CD4-positive, alpha-beta T cell treated with Interleukin-17A for 4 hours (primary cell): ENCODE data around the gene ADAM23.

Source experiments
- DNase-seq: peaks from one replicate; pipeline ENCODE4 v3.0.0-alpha.2; 2020; ENCODE audit warnings: mixed read lengths

ADAM23 gene

DNA sequence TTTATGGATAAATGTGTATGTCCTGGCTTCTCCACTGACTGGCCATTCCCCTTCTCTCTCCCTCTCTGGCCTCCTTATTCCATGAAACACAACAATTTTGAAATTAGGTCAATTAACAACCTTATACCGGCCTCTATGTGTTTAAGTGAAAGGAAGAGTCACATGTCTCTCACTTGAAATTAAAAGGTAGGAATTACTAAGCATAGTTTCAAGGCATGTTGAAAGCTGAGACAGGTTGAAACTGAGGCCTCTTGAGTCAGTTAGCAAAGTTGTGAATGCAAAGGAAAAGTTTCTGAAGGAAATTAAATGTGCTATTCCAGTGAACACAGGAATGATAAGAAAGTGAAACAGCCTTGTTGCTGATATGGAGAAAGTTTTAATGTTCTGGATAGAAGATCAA, 69.7 kb downstream of the ADAM23 start:
- DNase-seq, result no peak

DNA sequence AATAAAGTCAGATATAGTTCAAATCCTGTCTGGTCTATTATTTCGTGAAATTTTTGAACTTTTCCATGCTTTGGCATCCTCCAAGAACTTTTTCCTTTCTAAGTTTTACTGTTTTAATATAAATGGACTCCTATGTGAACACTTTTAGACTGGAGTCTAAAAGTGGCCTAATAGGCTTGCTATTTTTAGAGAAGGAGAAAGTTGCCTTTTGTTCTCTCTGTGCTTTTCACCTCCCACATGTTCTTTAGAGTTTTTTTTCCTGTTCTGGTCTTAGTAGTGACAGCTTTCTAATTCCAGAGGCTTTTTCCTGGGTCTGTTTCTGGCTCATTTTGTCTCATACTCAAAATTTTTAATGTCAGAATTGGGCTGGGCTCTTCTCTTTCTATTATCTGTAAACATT, 72.2 kb downstream of the ADAM23 start:
- DNase-seq, result no peak

GRCh38 chr2:206518997-206519396, 75.7 kb downstream of the ADAM23 start:
- no peak for DNase-seq

DNA sequence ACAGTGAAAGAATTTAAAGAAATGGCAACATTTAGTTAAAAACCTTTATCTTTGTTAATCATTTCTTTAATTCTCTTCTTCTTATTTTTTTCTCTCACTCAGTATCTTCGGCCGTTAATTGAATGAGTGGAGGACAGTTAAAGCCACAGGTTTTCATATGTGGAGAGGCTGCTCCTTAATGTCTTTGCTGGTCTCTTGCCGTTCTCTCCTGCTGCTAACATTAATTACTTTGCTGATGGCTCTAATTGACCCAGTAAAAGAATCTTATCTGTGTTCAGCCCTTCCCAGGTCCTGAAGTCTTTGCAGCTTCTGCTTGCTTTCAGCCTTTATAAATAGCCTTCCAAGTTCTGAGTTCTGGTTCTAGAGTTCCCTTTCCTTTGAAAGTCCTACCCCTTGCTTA, 77.1 kb downstream of the ADAM23 start:
- DNase-seq, result no peak

DNA sequence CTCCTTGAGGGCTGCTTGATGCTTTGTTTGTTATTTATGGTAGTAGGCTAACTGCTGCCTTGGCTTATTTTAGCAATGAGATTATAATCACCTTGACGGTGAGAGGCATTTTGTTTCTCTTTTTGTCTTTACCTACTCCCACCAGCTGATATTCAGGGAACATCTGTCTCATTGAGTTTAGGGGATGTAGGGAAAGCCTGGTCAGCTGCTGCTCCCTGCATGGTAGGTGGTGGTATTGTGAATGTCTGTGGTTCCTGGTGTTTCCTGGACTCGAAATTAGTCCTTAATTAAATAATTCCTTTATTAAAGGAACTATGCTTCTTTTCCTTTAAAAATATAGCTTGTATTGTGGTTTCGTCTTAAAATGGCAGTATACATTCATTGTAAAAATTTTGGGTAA, 77.8 kb downstream of the ADAM23 start:
- no peak for DNase-seq

DNA sequence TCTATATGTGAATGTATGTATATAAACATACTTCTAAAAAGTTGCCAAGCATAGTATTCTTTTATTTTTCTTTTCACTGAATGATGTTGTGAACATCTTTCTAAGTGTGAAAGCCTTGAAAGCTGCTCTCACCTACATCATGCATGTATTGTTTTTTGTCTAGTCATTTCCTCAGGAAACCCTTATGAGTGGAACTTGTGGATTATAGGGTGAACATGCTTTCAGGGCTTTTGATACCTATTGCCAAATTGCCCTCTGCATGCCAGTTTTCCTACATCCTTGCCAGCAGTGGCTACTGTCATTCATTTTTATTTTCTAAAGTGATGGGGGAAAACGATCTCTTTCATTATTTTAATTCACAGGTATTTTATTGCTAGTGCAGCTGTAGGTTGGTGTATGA, 78.3 kb downstream of the ADAM23 start:
- DNase-seq, result no peak

- no peak for DNase-seq
Measured at GRCh38 chr2:206526416-206526815, 83.1 kb downstream of the ADAM23 start.

DNA sequence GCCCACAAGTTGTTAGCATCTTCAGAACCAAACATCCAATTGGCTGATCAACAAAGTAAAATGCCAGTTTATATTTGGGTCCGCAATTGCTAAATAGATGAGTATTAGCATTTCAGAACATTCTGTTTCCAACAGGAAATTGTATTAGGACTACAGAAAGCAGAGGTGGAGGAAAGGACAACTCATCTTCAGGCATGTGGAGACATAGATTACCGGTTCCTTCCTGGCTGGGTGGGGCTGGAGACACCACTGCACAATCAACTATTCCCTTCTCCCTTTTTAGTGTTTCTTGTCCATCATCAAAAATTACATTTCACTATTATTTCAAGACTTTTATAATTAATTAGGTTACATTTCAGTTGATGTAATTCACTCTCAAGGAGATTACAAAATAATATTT, 83.8 kb downstream of the ADAM23 start:
- no peak for DNase-seq

DNA sequence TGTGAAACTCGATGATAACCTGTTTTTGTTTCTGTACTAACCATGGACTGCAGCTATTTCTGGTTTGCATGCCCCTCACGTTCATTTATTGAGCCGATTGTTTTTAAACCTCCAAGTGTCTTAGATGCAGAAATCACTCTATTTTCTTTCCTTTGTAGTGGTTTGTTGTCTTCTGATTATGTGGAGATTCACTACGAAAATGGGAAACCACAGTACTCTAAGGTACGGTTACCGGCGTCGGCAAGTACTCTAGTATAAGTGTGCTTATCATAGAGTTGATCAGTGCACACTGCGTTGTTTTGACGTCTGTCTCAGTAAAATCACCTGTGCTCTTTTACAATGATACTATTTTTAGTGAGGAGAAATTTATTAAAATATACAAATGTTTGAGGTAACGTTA, 87.4 kb downstream of the ADAM23 start:
- DNase-seq, result peak; percentile 33

DNA sequence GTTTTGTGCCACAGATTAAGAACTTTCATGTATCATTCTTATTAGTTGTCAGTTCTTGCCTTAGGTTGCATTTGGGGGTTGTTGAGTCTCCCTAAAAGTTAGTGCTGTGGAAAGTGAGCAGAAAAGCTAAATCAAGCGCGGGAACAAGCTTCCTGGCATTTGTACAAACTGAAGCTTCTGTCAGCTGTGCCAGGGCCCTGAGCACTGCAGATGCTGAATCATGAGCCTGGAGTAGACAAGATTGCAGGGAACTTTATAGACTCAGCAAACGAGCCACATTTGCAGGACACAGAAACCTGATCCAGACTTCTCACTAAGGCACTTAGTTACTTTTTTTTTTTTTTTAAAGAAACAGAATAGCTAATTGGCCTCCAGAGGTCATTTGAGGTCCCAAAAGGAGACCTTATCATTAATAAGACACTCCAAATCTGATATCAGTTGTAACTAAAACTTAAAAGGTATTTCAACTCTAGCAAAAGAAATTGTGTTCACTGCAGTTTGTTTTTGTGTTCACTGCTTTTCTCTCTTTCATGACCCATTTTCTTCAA, 88.7 kb downstream of the ADAM23 start:
- no peak for DNase-seq

- DNase-seq, result no peak
Measured at GRCh38 chr2:206533977-206534376, 90.6 kb downstream of the ADAM23 start.

- no peak for DNase-seq
Measured at GRCh38 chr2:206535260-206535986, 92.1 kb downstream of the ADAM23 start.

DNA sequence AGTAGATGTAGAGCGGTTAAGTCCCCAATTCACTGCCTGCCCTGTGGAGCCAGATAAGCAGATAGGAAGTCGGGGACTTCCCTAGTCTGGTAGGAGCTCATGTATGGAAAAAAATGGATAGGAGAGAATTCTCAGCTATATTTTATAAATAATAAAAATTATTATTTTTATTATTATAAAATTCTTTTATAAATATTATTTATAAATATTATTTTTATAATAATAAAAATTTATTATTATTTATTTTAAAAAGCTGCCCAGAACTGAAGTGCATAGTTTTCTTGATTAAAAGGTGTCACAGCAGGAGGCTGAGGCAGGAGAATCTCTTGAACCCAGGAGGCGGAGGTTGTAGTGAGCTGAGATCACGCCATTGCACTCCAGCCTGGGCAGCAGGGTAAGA, 97.4 kb downstream of the ADAM23 start:
- DNase-seq, result no peak

- no peak for DNase-seq
Measured at GRCh38 chr2:206543073-206543472, 99.7 kb downstream of the ADAM23 start.

GRCh38 chr2:206548383-206548782, 105.1 kb downstream of the ADAM23 start:
- no peak for DNase-seq

DNA sequence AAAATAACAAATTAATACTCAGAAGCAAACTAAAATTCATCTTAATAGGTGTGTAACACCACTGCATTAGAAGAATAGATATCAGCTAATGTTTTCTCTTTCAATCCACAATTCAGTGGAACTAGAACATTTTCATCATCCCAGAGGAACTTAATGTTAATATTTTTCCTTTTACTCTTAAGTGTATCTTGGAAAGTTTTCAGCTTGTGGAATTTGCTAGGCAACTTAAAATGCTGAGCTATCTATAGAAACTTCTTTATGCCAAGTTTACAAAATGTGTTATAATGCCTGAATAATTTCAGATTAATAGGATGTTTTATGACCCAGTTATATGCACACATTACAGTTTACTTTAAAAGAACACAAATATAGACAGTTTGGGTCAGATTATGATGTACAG, 112.4 kb downstream of the ADAM23 start:
- no peak for DNase-seq

DNA sequence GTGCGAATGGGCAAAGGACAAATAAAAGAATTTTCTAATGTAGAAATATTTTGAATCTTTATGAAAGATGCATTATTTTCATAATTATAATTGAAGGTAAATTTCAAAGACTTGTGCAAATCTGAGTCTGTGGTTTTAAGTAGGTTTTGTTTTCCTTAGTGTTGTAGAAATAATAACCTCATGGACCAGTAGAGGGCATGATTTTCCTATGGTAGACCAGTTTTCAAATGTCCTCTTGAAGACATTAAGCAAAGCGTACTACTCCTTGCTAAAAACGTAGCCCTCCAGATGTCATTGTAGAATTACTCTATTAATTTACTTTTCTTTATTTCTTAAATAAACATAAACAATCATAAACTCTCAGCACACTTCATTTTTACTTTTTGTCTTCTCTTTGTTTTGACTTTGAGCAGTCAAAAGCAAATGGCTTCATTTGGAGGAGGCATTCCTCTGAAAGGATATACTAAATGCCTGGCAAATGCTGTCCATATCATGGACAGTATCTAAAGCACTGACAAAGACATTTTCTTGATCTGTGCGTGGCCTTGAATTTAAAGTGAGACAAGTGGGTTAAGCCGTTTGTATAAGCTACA, 113.1 kb downstream of the ADAM23 start:
- DNase-seq, result no peak

- no peak for DNase-seq
Measured at GRCh38 chr2:206557321-206557720, 114.0 kb downstream of the ADAM23 start.

DNA sequence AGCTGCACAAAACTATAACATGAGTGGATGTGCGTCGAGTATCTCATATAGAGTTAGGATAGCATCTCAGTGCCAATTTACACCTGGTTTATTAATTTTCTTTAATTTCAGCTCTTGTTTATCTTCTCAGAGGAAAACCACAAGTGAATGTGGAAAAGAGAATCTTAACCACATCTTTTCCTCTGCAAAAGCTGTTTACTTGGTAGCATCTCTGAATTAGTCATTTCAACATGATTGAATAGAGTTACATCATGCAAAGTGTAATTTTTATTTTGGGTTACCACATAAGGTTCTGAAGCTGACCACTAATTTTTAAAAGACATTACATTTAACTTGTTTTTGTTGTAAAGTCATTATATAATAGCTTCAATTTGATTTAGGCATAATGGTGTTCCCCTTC, 115.2 kb downstream of the ADAM23 start:
- DNase-seq, result no peak

GRCh38 chr2:206561962-206562361, 118.6 kb downstream of the ADAM23 start:
- no peak for DNase-seq

GRCh38 chr2:206562375-206562774, 119.0 kb downstream of the ADAM23 start:
- no peak for DNase-seq

GRCh38 chr2:206563374-206563773, 120.0 kb downstream of the ADAM23 start:
- no peak for DNase-seq

DNA sequence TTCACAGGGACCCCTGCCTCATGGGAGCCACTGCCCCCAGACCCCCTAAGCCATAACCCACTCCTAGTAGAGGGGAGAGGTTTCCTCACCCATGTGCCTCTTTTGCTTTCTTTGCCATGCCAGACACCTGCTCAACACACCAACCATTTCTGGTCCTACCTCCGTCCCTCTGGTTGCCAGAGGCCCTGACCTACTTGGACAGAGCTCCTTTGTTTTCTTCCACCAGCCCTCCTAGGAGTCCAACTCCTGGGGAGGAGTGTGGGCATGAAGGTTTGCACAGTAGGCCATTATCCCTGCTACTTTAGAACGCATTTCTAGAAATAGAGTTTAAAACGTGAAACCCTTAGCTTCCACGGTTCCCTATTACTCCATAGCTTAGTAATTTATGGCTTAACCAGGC, 122.3 kb downstream of the ADAM23 start:
- DNase-seq, result no peak

- DNase-seq, result no peak
Measured at GRCh38 chr2:206569470-206569869, 126.1 kb downstream of the ADAM23 start.

DNA sequence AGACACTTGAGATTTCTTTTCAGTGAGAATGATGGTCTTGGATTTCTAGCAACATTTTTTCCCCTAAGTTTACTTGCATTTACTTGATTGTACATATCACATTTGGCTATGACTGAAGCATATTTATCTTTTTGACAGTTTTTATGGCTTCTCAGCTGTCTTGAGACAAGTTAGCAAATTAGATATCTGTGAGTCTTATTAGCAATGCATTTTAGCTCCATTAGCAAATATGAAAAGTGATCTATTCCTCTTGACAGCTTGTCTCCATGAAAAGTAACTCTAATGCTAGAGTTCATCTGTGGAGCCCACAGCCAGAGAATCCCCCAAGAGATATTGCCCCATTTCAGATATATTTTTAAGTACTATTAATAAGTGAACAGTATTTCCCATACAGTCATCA, 126.9 kb downstream of the ADAM23 start:
- DNase-seq, result no peak
